GM18505 (cell line): ENCODE data around the gene GNRH2.
A peak's percentile ranks its signal among the peaks of the same experiment; 100 is the strongest.
"Not testable (repeated sequence)": the region's sequence is repeated elsewhere in the genome, so short reads cannot be mapped to it uniquely, and the experiment has no call there.

ENCODE experiments used
- ATAC-seq: cut with Tn5 transposase; IDR thresholded peaks from one replicate; pipeline ENCODE4 v1.9.1; 2021; ENCODE audit not compliant: unreplicated experiment
- POLR2A ChIP-seq: IDR thresholded peaks from 4 replicates; pipeline ENCODE4 v1.6.1; 2011; ENCODE audit warnings: borderline replicate concordance; ENCODE audit not compliant: insufficient read depth, insufficient read length; ENCODE audit errors: extremely low read depth

GNRH2 gene

DNA sequence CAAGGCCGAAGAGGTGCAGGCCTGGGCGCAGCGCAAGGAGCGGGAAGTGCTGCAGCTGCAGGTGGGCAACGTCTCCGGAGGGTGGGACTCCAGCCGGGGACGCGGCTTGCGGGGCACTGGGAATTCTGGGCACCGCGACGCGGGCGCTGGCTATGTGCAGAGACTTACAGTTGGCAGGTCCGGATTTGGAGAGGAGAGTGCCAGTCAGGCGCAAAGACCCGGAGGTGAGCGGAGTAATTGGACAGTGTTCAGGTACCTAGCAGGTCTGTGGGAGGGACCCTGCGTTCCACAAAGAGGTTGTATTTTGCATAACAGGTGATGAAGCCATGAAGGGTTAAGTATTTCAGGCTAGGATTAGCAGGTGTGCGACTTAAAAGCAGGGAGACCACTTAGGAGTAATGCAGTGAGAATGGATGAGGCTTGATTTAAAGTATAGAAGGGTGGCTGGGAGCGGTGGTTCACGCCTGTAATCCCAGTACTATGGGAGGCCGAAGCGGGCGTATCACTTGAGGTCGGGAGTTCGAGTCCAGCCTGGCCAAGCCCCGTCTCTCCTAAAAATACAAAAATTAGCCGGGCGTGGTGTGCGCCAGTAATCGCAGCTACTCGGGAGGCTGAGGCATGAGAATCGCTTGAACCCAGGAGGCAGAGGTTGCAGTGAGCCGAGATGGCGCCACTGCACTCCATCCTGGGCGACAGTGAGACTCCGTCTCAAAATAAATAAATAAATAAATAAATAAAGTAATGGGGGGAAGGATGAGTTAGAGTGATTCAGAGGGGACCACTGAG is 3.4 kb downstream of the GNRH2 start:
- no peak for ATAC-seq
- no peak for TF ChIP-seq POLR2A

DNA sequence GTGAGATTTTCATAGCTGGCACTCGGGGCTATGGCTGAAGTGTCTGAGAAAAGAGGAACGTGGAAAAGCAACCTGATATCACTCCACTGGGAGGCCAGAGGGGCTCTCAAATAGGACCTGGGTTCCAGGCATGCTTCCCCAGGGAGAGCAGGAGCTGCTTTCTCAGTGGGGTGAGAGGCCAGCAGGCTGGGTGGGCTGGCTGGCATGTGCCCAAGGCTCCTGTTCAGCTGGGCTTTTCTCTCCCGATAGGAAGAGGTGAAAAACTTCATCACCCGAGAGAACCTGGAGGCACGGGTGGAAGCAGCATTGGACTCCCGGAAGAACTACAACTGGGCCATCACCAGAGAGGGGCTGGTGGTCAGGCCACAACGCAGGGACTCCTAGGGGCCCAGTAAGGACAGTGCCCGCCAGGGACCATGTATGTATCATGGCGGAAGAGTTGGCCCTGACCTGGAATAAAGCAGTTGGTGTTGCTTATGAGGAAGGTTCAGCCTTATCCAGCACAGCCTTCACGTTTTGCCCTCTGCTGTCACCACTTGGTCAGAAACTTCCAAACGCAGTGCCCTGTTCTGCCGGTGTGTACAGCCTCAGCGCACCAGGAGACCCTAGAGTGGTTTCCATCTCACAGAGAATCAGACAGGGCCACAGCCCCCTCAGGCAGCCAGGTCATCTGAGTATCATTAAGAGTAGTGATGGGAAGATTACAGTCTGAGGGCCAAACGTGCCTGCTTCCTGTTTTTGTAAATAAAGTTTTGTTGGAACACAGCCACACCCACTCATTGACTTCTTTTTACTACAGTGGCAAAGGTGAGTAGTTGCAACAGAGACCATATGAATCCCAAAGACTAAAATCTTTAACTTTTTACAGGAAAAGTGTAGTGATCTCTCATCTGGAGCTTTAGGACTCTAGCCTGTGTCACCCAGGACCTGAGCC is 4.3 kb downstream of the GNRH2 start:
- no peak for TF ChIP-seq POLR2A
- no peak for ATAC-seq

DNA sequence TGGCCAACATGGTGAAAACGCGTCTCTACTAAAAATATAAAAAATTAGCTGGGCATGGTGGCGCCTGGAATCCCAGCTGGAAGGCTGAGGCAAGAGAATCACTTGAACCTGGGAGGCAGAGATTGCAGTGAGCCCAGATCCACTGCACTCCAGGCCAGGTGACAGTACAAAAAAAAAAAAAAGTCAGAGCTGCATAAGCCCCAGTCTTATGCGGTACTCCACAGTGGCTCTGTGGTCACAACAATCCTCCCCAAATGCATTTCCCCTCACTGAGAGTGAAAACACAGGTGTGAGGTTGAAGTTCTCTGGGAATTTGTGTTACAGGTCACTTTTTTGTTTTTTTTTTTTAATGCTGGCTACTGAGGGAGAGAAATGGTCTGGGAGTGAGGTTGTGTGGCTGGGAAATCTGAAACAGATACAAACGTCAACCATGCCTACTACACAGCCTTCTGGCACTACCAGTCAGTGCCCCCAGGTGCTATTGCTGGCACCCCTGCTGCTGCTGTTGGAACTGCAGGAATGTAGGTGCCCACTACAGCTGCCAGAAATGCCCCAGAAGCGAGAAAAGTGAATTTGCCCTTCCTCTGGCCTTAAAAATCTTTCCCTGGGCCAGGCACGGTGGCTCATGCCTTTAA is 8.1 kb downstream of the GNRH2 start:
- ATAC-seq = no peak
- TF ChIP-seq POLR2A = no peak

- no peak for ATAC-seq
Measured at GRCh38 chr20:3059489-3059888, 16.1 kb downstream of the GNRH2 start.

GRCh38 chr20:3064119-3064518 is 20.7 kb downstream of the GNRH2 start:
- not testable (repeated sequence) for ATAC-seq

More at GRCh38 chr20:3059489-3059888, 16.1 kb downstream of the GNRH2 start:
- no peak for TF ChIP-seq POLR2A

DNA sequence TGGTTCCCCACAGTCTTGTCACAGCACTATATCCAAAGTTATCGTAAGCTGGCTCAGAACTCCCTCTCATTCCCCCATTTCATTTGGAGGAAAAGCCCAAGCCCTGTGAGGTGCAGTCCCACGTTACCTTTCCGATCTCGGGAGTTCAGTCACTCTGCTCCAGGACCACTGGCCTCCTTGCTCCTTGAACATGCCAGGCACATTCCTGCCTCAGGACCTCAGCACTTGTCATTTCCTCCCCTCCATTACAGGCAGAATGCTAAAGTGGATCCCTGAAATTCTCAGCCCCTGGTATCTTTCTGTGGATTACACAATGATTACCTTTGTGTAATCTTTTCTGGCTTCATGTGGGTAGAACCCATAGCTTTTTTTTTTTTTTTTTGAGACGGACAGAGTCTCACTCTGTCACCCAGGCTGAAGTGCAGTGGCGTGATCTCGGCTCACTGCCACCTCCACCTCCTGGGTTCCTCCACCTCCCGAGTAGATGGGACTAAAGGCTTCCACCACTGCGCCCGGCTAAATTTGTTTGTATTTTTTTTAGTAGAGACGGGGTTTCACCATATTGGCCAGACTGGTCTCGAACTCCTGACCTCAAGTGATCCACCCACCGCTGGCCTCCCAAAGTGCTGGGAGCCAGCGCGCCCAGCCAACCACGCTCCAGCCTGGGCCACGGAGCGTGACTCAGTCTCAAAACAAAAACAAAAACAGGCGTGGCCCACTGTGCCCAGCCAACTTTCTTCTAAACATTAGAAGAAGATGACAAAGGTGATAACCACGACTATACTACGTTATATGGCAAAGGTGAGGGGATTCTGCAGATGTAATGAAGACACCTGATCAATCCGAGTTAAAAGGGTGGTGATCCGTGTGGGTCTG is 24.0 kb downstream of the GNRH2 start:
- ATAC-seq = peak; percentile 41
- TF ChIP-seq POLR2A = no peak

DNA sequence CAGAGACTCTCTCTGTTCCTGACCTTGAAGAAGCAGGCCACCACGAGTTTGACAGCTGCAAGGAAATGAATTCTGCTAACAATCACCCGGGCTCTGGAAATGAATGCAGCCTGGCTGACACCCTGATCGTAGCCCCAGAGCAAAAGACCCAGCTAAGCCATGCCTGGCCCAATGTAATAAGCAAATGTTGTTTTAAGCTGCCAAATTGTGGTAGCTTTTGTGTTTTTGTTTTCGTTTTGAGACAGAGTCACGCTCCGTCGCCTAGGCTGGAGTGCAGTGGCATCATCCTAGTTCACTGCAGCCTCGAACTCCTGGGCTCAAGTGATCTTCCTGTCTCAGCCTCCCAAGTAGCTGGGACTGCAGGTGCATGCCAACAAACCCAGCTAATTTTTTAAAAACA is 24.7 kb downstream of the GNRH2 start:
- peak; percentile 42 for ATAC-seq
- no peak for TF ChIP-seq POLR2A

- TF ChIP-seq POLR2A = no peak
- ATAC-seq = no peak
Measured at GRCh38 chr20:3068986-3069900, 25.8 kb downstream of the GNRH2 start.

- no peak for TF ChIP-seq POLR2A
- ATAC-seq = no peak
Measured at GRCh38 chr20:3070725-3071124, 27.3 kb downstream of the GNRH2 start.

GRCh38 chr20:3071266-3071609 is 27.8 kb downstream of the GNRH2 start:
- TF ChIP-seq POLR2A = no peak
- ATAC-seq = no peak

DNA sequence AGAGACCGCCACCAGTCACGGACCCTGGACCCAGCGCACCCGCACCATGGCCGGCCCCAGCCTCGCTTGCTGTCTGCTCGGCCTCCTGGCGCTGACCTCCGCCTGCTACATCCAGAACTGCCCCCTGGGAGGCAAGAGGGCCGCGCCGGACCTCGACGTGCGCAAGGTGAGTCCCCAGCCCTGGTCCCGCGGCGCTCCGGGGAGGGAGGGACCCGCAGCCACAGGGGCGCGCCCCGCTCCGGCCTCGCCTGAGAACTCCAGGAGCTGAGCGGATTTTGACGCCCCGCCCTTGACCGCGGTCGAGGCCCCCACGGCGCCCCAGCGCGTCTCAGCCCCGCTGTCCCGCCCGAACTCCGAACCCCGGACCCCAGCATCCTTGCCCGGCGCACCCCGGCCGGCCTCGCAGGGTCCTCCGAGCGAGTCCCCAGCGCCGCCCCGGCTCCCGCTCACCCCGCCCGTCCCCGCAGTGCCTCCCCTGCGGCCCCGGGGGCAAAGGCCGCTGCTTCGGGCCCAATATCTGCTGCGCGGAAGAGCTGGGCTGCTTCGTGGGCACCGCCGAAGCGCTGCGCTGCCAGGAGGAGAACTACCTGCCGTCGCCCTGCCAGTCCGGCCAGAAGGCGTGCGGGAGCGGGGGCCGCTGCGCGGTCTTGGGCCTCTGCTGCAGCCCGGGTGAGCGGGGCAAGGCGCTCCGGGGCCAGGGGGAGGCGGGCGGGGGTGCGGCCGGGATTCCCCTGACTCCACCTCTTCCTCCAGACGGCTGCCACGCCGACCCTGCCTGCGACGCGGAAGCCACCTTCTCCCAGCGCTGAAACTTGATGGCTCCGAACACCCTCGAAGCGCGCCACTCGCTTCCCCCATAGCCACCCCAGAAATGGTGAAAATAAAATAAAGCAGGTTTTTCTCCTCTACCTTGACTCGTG is 28.4 kb downstream of the GNRH2 start, which contains the start of gene OXT:
Gene OXT (plus strand): TSS at position 11 of the 920 bp plus-strand sequence. CDS start 36 bp downstream, at position 47.
- ATAC-seq = no peak
- no peak for TF ChIP-seq POLR2A
